Erythroblast (primary cell): ENCODE data around the gene LHCGR.
"Not testable (repeated sequence)": the region's sequence is repeated elsewhere in the genome, so short reads cannot be mapped to it uniquely, and the experiment has no call there.

ENCODE experiments used
- GATA1 ChIP-seq: IDR thresholded peaks from 2 replicates; pipeline ENCODE4 v1.6.1; 2011; ENCODE audit warnings: low read depth, mild to moderate bottlenecking, control low read depth, low read length, moderate library complexity
- POLR2A ChIP-seq: IDR thresholded peaks from 2 replicates; pipeline ENCODE4 v1.6.1; 2011; ENCODE audit warnings: mild to moderate bottlenecking, low read length

DNA sequence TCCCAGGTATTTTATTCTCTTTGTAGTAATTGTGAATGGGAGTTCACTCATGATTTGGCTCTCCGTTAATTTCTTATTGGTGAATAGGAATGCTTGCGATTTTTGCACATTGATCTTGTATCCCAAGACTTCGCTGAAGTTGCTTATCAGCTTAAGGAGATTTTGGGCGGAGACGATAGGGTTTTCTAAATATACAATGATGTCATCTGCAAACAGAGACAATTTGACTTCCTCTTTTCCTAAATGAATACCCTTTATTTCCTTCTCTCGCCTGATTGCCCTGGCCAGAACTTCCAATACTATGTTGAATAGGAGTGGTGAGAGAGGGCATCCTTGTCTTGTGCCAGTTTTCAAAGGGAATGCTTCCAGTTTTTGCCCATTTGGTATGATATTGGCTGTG is 51.9 kb downstream of the LHCGR start:
- TF ChIP-seq POLR2A, GATA1: not testable (repeated sequence)
